H9 (cell line): ENCODE measurements around the gene DOCK11. TPM values are rescaled to one million over a fixed set of nuclear protein-coding genes. Genes with fewer than 3 reads are reported as not detected.

Experiments
- DNase-seq: peaks from one replicate; pipeline ENCODE4 v3.0.0-alpha.2; 2017
- H2AFZ ChIP-seq: one replicate; pipeline ENCODE4 v1.6.1; 2013; ENCODE audit warnings: mild to moderate bottlenecking, low read length, control low read depth, moderate library complexity
- H2AK5ac ChIP-seq: 2 replicates; pipeline ENCODE4 v1.6.1; 2013; ENCODE audit warnings: low read length, control low read depth, mixed read lengths; ENCODE audit not compliant: insufficient read length
- H2BK120ac ChIP-seq: one replicate; pipeline ENCODE4 v1.6.1; 2013; ENCODE audit warnings: low read depth, mild to moderate bottlenecking, low read length, control low read depth, inconsistent platforms; ENCODE audit not compliant: poor library complexity, severe bottlenecking
- H2BK12ac ChIP-seq: 2 replicates; pipeline ENCODE4 v1.6.1; 2013; ENCODE audit warnings: low read length, control low read depth, mixed read lengths, low read depth; ENCODE audit not compliant: insufficient read length
- H2BK15ac ChIP-seq: 2 replicates; pipeline ENCODE4 v1.6.1; 2013; ENCODE audit warnings: low read depth, low read length, control low read depth
- H2BK20ac ChIP-seq: one replicate; pipeline ENCODE4 v1.6.1; 2013; ENCODE audit warnings: low read depth, mild to moderate bottlenecking, low read length, control low read depth, inconsistent platforms; ENCODE audit not compliant: poor library complexity, severe bottlenecking
- H2BK5ac ChIP-seq: 2 replicates; pipeline ENCODE4 v1.6.1; 2013; ENCODE audit warnings: low read length, control low read depth, mixed read lengths; ENCODE audit not compliant: insufficient read length
- H3K14ac ChIP-seq: 2 replicates; pipeline ENCODE4 v1.6.1; 2013; ENCODE audit warnings: low read length, control low read depth; ENCODE audit not compliant: insufficient read depth
- H3K18ac ChIP-seq: 2 replicates; pipeline ENCODE4 v1.6.1; 2013; ENCODE audit warnings: low read depth, mild to moderate bottlenecking, mixed read lengths, low read length, control low read depth; ENCODE audit not compliant: insufficient read length
- H3K23ac ChIP-seq: 2 replicates; pipeline ENCODE4 v1.6.1; 2013; ENCODE audit warnings: low read length, control low read depth, mixed read lengths, low read depth; ENCODE audit not compliant: insufficient read length
- H3K23me2 ChIP-seq: 2 replicates; pipeline ENCODE4 v1.6.1; 2013; ENCODE audit warnings: low read depth, mild to moderate bottlenecking, mixed read lengths, low read length, control low read depth; ENCODE audit not compliant: insufficient read length, poor library complexity, severe bottlenecking
- H3K27ac ChIP-seq: 2 replicates; pipeline ENCODE4 v1.5.1; 2013; ENCODE audit warnings: low read length, control low read depth, mixed read lengths, low read depth; ENCODE audit not compliant: insufficient read length
- H3K27me3 ChIP-seq: 2 replicates; pipeline ENCODE4 v1.6.1; 2013; ENCODE audit warnings: low read length, control low read depth, inconsistent platforms; ENCODE audit not compliant: insufficient read depth
- H3K4ac ChIP-seq: 2 replicates; pipeline ENCODE4 v1.6.1; 2013; ENCODE audit warnings: low read depth, mild to moderate bottlenecking, control low read depth, inconsistent platforms, low read length, moderate library complexity
- H3K4me1 ChIP-seq: 2 replicates; pipeline ENCODE4 v1.6.1; 2013; ENCODE audit warnings: low read length, control low read depth, inconsistent platforms; ENCODE audit not compliant: insufficient read depth
- H3K4me2 ChIP-seq: 2 replicates; pipeline ENCODE4 v1.6.1; 2013; ENCODE audit warnings: low read length, control low read depth, mixed read lengths; ENCODE audit not compliant: insufficient read length, insufficient read depth
- H3K56ac ChIP-seq: 2 replicates; pipeline ENCODE4 v1.6.1; 2013; ENCODE audit warnings: low read depth, mild to moderate bottlenecking, mixed read lengths, low read length, control low read depth; ENCODE audit not compliant: insufficient read length
- H3K79me1 ChIP-seq: 2 replicates; pipeline ENCODE4 v1.6.1; 2013; ENCODE audit warnings: low read depth, mild to moderate bottlenecking, moderate library complexity, low read length, control low read depth, inconsistent platforms; ENCODE audit not compliant: insufficient read depth, poor library complexity, severe bottlenecking
- H3K79me2 ChIP-seq: 2 replicates; pipeline ENCODE4 v1.6.1; 2013; ENCODE audit warnings: low read length, control low read depth, inconsistent platforms; ENCODE audit not compliant: insufficient read depth
- H3K9ac ChIP-seq: 2 replicates; pipeline ENCODE4 v1.6.1; 2013; ENCODE audit warnings: low read length, control low read depth, mixed read lengths; ENCODE audit not compliant: insufficient read length; ENCODE audit errors: extremely low read depth
- H3K9me3 ChIP-seq: one replicate; pipeline ENCODE4 v1.6.1; 2013; ENCODE audit warnings: low read depth, low read length, inconsistent platforms; ENCODE audit not compliant: control insufficient read depth
- H3T11ph ChIP-seq: one replicate; pipeline ENCODE4 v1.6.1; 2013; ENCODE audit warnings: mild to moderate bottlenecking, low read length, control low read depth, inconsistent platforms
- H4K20me1 ChIP-seq: one replicate; pipeline ENCODE4 v1.6.1; 2013; ENCODE audit not compliant: control insufficient read depth, insufficient read length, insufficient read depth
- H4K5ac ChIP-seq: 2 replicates; pipeline ENCODE4 v1.6.1; 2013; ENCODE audit warnings: low read depth, mild to moderate bottlenecking, mixed read lengths, low read length, control low read depth; ENCODE audit not compliant: insufficient read length
- H4K8ac ChIP-seq: replicated peaks from 2 replicates; pipeline ENCODE4 v1.6.1; 2013; ENCODE audit warnings: low read length, control low read depth, mixed read lengths, low read depth; ENCODE audit not compliant: insufficient read length
- H4K91ac ChIP-seq: 2 replicates; pipeline ENCODE4 v1.6.1; 2013; ENCODE audit warnings: low read depth, mild to moderate bottlenecking, moderate library complexity, mixed read lengths, low read length, control low read depth; ENCODE audit not compliant: insufficient read length
- H3K27ac Mint-ChIP-seq, 3 experiments: 2 replicates in 2 of 3; 3 replicates in 1 of 3; pipeline ENCODE4 v1.8.0; 2020 to 2021; ENCODE audit warnings: mixed read lengths in 3 of 3, mild to moderate bottlenecking in 1 of 3, moderate library complexity in 1 of 3
- H3K27me3 Mint-ChIP-seq: 2 replicates; pipeline ENCODE4 v1.8.0; 2021; ENCODE audit warnings: low read depth, mild to moderate bottlenecking, moderate library complexity, mixed read lengths
- H3K36me3 Mint-ChIP-seq, 3 experiments: 2 replicates in 2 of 3; 3 replicates in 1 of 3; pipeline ENCODE4 v1.8.0; 2020 to 2021; ENCODE audit warnings: low read depth in 3 of 3, mixed read lengths in 3 of 3; ENCODE audit not compliant: insufficient read depth in 1 of 3
- H3K4me1 Mint-ChIP-seq, 2 experiments: 2 replicates each; pipeline ENCODE4 v1.8.0; 2020; ENCODE audit warnings: mixed read lengths in 2 of 2
- H3K4me3 Mint-ChIP-seq, 2 experiments: 2 replicates in 1 of 2; 3 replicates in 1 of 2; pipeline ENCODE4 v1.8.0; 2020 to 2021; ENCODE audit warnings: mild to moderate bottlenecking in 2 of 2, mixed read lengths in 2 of 2, moderate library complexity in 1 of 2
- H3K9me3 Mint-ChIP-seq, 2 experiments: 2 replicates in 1 of 2; 3 replicates in 1 of 2; pipeline ENCODE4 v1.8.0; 2020; ENCODE audit warnings: mild to moderate bottlenecking in 2 of 2, mixed read lengths in 2 of 2, moderate library complexity in 1 of 2
- CTCF ChIP-seq: fragments of 200-600 bp; sonication (generic); conservative IDR thresholded peaks from 3 replicates; pipeline ENCODE4 v1.8.0; 2021; ENCODE audit warnings: antibody characterized with exemption, mild to moderate bottlenecking
- WGBS: extraction: QIAGEN DNeasy Blood & Tissue Kit; methylation state at CpG from one replicate; pipeline ENCODE4 v1.1.7; 2013; ENCODE audit warnings: missing lambda C conversion rate, low lambda C conversion rate, mixed read lengths; ENCODE audit not compliant: insufficient read length; ENCODE audit errors: extremely low coverage; 5-methylcytosine and 5-hydroxymethylcytosine counted together
- total RNA-seq: library from RNA; stranded (reverse); gene quantifications from 2 replicates; pipeline ENCODE4 v1.2.1, GENCODE V29; 2021

DOCK11 gene
- total RNA-seq, 1 experiment from 2014 or later: 6.2 TPM

DNA sequence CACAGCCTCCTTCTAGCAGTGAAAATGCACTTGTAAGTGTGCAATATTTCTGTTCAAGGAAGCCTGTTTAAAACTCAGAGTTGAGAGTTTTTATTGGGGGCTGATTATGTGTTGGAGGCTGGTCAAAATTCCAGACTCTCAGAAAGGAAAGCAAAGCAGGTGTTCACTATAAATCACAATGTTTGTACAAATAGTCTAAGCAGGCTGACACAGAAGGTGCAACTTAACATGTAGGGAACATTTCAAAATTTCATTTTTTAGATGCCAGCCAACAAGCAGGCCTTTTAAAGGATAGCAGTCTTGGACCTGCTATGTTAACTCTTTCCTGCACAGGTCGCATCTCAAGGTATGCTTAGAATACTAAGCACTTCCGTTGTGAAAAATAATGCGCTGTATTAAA is 119.5 kb downstream of the DOCK11 start:
- no peak overlapping the region for H4K5ac ChIP-seq
- WGBS: no CpG with 5 or more reads among the region's 3 CpGs
- H3K9me3 ChIP-seq: peaks cover 21% of the 10 kb centered on the region
- no peak for DNase-seq
- peaks cover 7 to 18% of the 10 kb centered on the region in 2 experiments for H3K4me1 Mint-ChIP-seq
- no peaks in the 10 kb centered on the region for H3K79me2 ChIP-seq
- H3K23me2 ChIP-seq: no peaks in the 10 kb centered on the region
- no peak overlapping the region for H2BK20ac ChIP-seq
- no peak overlapping the region for H3K4me2 ChIP-seq
- no peak overlapping the region for H3K4ac ChIP-seq
- H3K36me3 Mint-ChIP-seq: peaks cover 2 to 7% (median 5%) of the 10 kb centered on the region in 3 experiments; a peak in 5 of 7 replicates
- H4K8ac ChIP-seq: no peak overlapping the region
- no peak overlapping the region for H2AK5ac ChIP-seq
- H3K79me1 ChIP-seq: no peaks in the 10 kb centered on the region
- no peak overlapping the region for H3K27ac Mint-ChIP-seq
- no peak overlapping the region for H2BK120ac ChIP-seq
- no peaks in the 10 kb centered on the region for H3K27me3 Mint-ChIP-seq
- peaks cover 0 to 53% of the 10 kb centered on the region in 2 experiments; a peak in 4 of 5 replicates for H3K9me3 Mint-ChIP-seq
- no peak overlapping the region for H3K56ac ChIP-seq
- H3K4me3 Mint-ChIP-seq: no peak overlapping the region
- no peak overlapping the region for H2BK12ac ChIP-seq
- H2BK15ac ChIP-seq: no peak overlapping the region
- no peak overlapping the region for H3T11ph ChIP-seq
- H3K4me1 ChIP-seq: no peaks in the 10 kb centered on the region
- H3K27ac ChIP-seq: no peak overlapping the region
- H4K91ac ChIP-seq: no peak overlapping the region
- H3K27me3 ChIP-seq: no peaks in the 10 kb centered on the region
- no peak overlapping the region for H3K23ac ChIP-seq
- no peak overlapping the region for H3K18ac ChIP-seq
- no peak overlapping the region for H2BK5ac ChIP-seq
- no peak for TF ChIP-seq CTCF
- no peak overlapping the region for H3K9ac ChIP-seq
- no peak overlapping the region for H2AFZ ChIP-seq
- H3K14ac ChIP-seq: no peak overlapping the region
- no peaks in the 10 kb centered on the region for H4K20me1 ChIP-seq
